DOHH2 (cell line): ENCODE measurements around the gene CCDC158.

Source experiments
- CTCF ChIP-seq: fragments of 200-600 bp; sonication (generic); IDR thresholded peaks from one replicate; pipeline ENCODE4 v1.5.1; 2014; ENCODE audit warnings: antibody characterized with exemption, mild to moderate bottlenecking, low read depth, low read length; ENCODE audit not compliant: poor library complexity, severe bottlenecking
- EZH2phosphoT487 ChIP-seq: fragments of 200-600 bp; sonication (generic); IDR thresholded peaks from 2 replicates; pipeline ENCODE4 v1.6.1; 2017; ENCODE audit warnings: borderline replicate concordance, mild to moderate bottlenecking, antibody characterized with exemption, low read length, moderate library complexity, mixed read lengths

GRCh38 chr4:76373919-76374552, 46.9 kb downstream of the CCDC158 start:
- TF ChIP-seq CTCF (no peak), EZH2phosphoT487 (no peak)
